IMR-90 (cell line): ENCODE measurements around the gene NSD2. TPM values are rescaled to one million over a fixed set of nuclear protein-coding genes. Genes with fewer than 3 reads are reported as not detected.

Experiments used
- ATAC-seq: fragments of 200-7000 bp; cut with Tn5 transposase; 2 replicates; pipeline ENCODE4 v1.9.1; 2020; ENCODE audit warnings: low read depth, mild to moderate bottlenecking, moderate library complexity
- BruUV-seq: library from RNA; stranded (reverse); fragments of 400-500 nt; replicated peaks from 2 replicates; lab custom pipeline; 2021; lab: Mats Ljungman, UMichigan
- CTCF ChIA-PET: fragments of 300-600 bp; formaldehyde crosslinking; extraction: SDS; loops from one replicate; lab custom pipeline; 2021; ENCODE audit warnings: antibody characterized with exemption; lab: Yijun Ruan, JAX
- POLR2A ChIA-PET: fragments of 300-600 bp; sonication (Branson Sonifier 250); formaldehyde crosslinking; loops from one replicate; lab custom pipeline; 2022; ENCODE audit warnings: antibody characterized with exemption; ENCODE audit not compliant: unreplicated experiment; lab: Charles Lee
- DNase-seq: peaks from one replicate; pipeline ENCODE4 v3.0.0; 2013
- H2AFZ ChIP-seq: replicated peaks from 2 replicates; pipeline ENCODE3; 2013; ENCODE audit warnings: low read length, mild to moderate bottlenecking; ENCODE audit not compliant: poor library complexity
- H2AK5ac ChIP-seq: 2 replicates; pipeline ENCODE4 v1.6.1; 2013; ENCODE audit warnings: low read depth, low read length, inconsistent platforms
- H2AK9ac ChIP-seq: replicated peaks from 2 replicates; pipeline ENCODE3; 2013; ENCODE audit warnings: mild to moderate bottlenecking, low read depth, low read length, moderate library complexity; ENCODE audit not compliant: poor library complexity
- H2BK120ac ChIP-seq: 2 replicates; pipeline ENCODE4 v1.6.1; 2013; ENCODE audit warnings: low read depth, low read length, inconsistent platforms
- H2BK15ac ChIP-seq: 3 replicates; pipeline ENCODE4 v1.6.1; 2013; ENCODE audit warnings: low read depth, low read length, inconsistent platforms
- H2BK20ac ChIP-seq: 2 replicates; pipeline ENCODE4 v1.6.1; 2013; ENCODE audit warnings: low read depth, mild to moderate bottlenecking, inconsistent platforms, low read length, moderate library complexity
- H2BK5ac ChIP-seq: 2 replicates; pipeline ENCODE4 v1.6.1; 2013; ENCODE audit warnings: mild to moderate bottlenecking, low read depth, low read length, inconsistent platforms; ENCODE audit not compliant: poor library complexity, severe bottlenecking
- H3K14ac ChIP-seq: replicated peaks from 2 replicates; pipeline ENCODE4 v1.6.1; 2013; ENCODE audit warnings: low read depth, low read length, inconsistent platforms
- H3K18ac ChIP-seq: 2 replicates; pipeline ENCODE4 v1.6.1; 2013; ENCODE audit warnings: low read depth, low read length, control low read depth
- H3K23ac ChIP-seq: 2 replicates; pipeline ENCODE4 v1.6.1; 2013; ENCODE audit warnings: low read depth, low read length, inconsistent platforms
- H3K27ac ChIP-seq: 2 replicates; pipeline ENCODE4 v1.5.1; 2013; ENCODE audit warnings: mild to moderate bottlenecking, control low read depth, low read length; ENCODE audit not compliant: insufficient read depth
- H3K27me3 ChIP-seq: 2 replicates; pipeline ENCODE4 v1.6.1; 2013; ENCODE audit warnings: low read length; ENCODE audit not compliant: control insufficient read depth, insufficient read depth
- H3K36me3 ChIP-seq: 2 replicates; pipeline ENCODE4 v1.6.1; 2013; ENCODE audit warnings: low read length, mixed read lengths; ENCODE audit not compliant: control insufficient read depth, insufficient read depth
- H3K4ac ChIP-seq: 2 replicates; pipeline ENCODE4 v1.6.1; 2013; ENCODE audit warnings: low read depth, low read length, inconsistent platforms
- H3K4me1 ChIP-seq: 2 replicates; pipeline ENCODE4 v1.6.1; 2013; ENCODE audit warnings: low read length, mixed read lengths; ENCODE audit not compliant: control insufficient read depth, insufficient read depth
- H3K4me2 ChIP-seq: 2 replicates; pipeline ENCODE4 v1.6.1; 2013; ENCODE audit warnings: low read depth, mild to moderate bottlenecking, control low read depth, low read length, moderate library complexity
- H3K4me3 ChIP-seq: 2 replicates; pipeline ENCODE4 v1.5.1; 2013; ENCODE audit warnings: low read depth, mild to moderate bottlenecking, control low read depth, low read length, moderate library complexity; ENCODE audit not compliant: insufficient read depth
- H3K56ac ChIP-seq: 2 replicates; pipeline ENCODE4 v1.6.1; 2013; ENCODE audit warnings: low read length, inconsistent platforms; ENCODE audit not compliant: insufficient read depth; ENCODE audit errors: extremely low read depth
- H3K79me1 ChIP-seq, 2 experiments: 2 replicates each; pipeline ENCODE4 v1.6.1; 2013; ENCODE audit warnings: low read length in 2 of 2, inconsistent platforms in 1 of 2, low read depth in 1 of 2
- H3K9ac ChIP-seq: 2 replicates; pipeline ENCODE4 v1.6.1; 2013; ENCODE audit warnings: low read depth, low read length, control low read depth
- H3K9me1 ChIP-seq: 2 replicates; pipeline ENCODE4 v1.6.1; 2013; ENCODE audit warnings: low read length, inconsistent platforms; ENCODE audit not compliant: insufficient read depth
- H3K9me3 ChIP-seq: 2 replicates; pipeline ENCODE4 v1.6.1; 2013; ENCODE audit warnings: low read length; ENCODE audit not compliant: control insufficient read depth, insufficient read depth
- H4K20me1 ChIP-seq: 2 replicates; pipeline ENCODE4 v1.6.1; 2013; ENCODE audit warnings: low read length, inconsistent platforms; ENCODE audit not compliant: insufficient read depth
- H4K5ac ChIP-seq: 2 replicates; pipeline ENCODE4 v1.6.1; 2013; ENCODE audit warnings: mild to moderate bottlenecking, low read depth, low read length, control low read depth
- H4K8ac ChIP-seq, 2 experiments: 2 replicates each; pipeline ENCODE4 v1.6.1; 2013; ENCODE audit warnings: low read depth in 2 of 2, low read length in 2 of 2, control low read depth in 1 of 2, inconsistent platforms in 1 of 2
- H4K91ac ChIP-seq: 2 replicates; pipeline ENCODE4 v1.6.1; 2013; ENCODE audit warnings: low read depth, low read length, inconsistent platforms; ENCODE audit not compliant: insufficient read depth
- WGBS, 2 experiments: methylation state at CpG; one replicate each; pipeline versions ENCODE4 v1.1.5 to v1.1.7; 2013; ENCODE audit warnings: missing lambda C conversion rate in 2 of 2; ENCODE audit not compliant: insufficient read length in 1 of 2; ENCODE audit errors: extremely low coverage in 2 of 2; 5-methylcytosine and 5-hydroxymethylcytosine counted together
- dilution Hi-C: fragments of 300-500 bp; cut with HindIII; formaldehyde crosslinking; loops from one replicate; pipeline ENCODE4 v1.14.3; 2018; ENCODE audit warnings: low sequenced_read_pairs; ENCODE audit not compliant: unreplicated experiment
- in situ Hi-C: fragments of 300-500 bp; cut with MboI; formaldehyde crosslinking; loops from 3 replicates; pipeline ENCODE4 v1.14.3; 2019; ENCODE audit warnings: low sequenced_read_pairs, inconsistent platforms, mixed read lengths
- intact Hi-C: fragments of 100-400 bp; cut with micrococcal nuclease; formaldehyde crosslinking; loops from 2 replicates; pipeline ENCODE4 v1.10.0; 2022
- polyA plus RNA-seq, 3 experiments: library from polyadenylated mRNA; depleted of rRNA; stranded (reverse); fragments of >200 nt; gene quantifications; 2 replicates each; pipeline ENCODE4 v1.2.3, GENCODE V29; 2012; ENCODE audit warnings: low replicate concordance in 1 of 3
- total RNA-seq: library from RNA; depleted of rRNA; stranded (reverse); fragments of >200 nt; gene quantifications from 2 replicates; pipeline ENCODE4 v1.2.3, GENCODE V29; 2012
- TF ChIP-seq, protein P1 (sequence below): conservative IDR thresholded peaks from 2 replicates; pipeline ENCODE4 v1.5.1; 2012; ENCODE audit warnings: mild to moderate bottlenecking, low read depth, low read length, improper control_type of control experiment

NSD2 gene
- total and polyA plus RNA-seq, 2 of the 4 experiments (the other 2 are of a cell fraction) = 35.9 to 68.1 TPM

DNA sequence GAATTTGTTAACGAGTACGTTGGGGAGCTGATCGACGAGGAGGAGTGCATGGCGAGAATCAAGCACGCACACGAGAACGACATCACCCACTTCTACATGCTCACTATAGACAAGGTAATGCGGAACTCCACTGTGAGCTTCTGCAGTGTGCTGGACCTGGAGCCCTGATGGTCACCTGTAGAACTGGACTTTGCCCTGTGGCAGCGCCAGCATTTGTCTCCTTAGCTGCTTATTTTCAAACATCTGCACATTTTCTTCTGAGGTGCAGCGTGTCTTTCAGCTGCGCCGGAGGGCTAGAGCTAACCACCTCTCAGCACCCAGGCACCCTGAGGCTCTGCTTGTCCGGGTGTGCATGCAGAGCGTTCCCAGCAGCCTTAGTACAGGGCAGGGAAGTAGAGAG is 89.8 kb downstream of the NSD2 start:
- ATAC-seq (no peak), DNase-seq (no peak)
- H2AK5ac ChIP-seq = no peak overlapping the region
- H3K18ac ChIP-seq = no peak overlapping the region
- peaks cover 14% of the 10 kb centered on the region for H3K4me1 ChIP-seq
- no peak overlapping the region for H3K27ac ChIP-seq
- no peak overlapping the region for H2BK20ac ChIP-seq
- ChIA-PET POLR2A (no interaction called here), CTCF (no interaction called here)
- no TSS peak for BruUV-seq
- no peak overlapping the region for H3K4me2 ChIP-seq
- H3K4me3 ChIP-seq = no peak overlapping the region
- no peak overlapping the region for H2BK120ac ChIP-seq
- no peak overlapping the region for H3K9ac ChIP-seq
- H3K27me3 ChIP-seq = no peaks in the 10 kb centered on the region
- H4K5ac ChIP-seq = no peak overlapping the region
- H3K36me3 ChIP-seq = peaks cover 47% of the 10 kb centered on the region
- no peak overlapping the region for H2BK5ac ChIP-seq
- dilution Hi-C loops (no loop called here), in situ Hi-C loops (no loop called here), intact Hi-C loops (no loop called here)
- H3K4ac ChIP-seq = no peak overlapping the region
- H2BK15ac ChIP-seq = no peak overlapping the region
- TF ChIP-seq, protein P1, sequence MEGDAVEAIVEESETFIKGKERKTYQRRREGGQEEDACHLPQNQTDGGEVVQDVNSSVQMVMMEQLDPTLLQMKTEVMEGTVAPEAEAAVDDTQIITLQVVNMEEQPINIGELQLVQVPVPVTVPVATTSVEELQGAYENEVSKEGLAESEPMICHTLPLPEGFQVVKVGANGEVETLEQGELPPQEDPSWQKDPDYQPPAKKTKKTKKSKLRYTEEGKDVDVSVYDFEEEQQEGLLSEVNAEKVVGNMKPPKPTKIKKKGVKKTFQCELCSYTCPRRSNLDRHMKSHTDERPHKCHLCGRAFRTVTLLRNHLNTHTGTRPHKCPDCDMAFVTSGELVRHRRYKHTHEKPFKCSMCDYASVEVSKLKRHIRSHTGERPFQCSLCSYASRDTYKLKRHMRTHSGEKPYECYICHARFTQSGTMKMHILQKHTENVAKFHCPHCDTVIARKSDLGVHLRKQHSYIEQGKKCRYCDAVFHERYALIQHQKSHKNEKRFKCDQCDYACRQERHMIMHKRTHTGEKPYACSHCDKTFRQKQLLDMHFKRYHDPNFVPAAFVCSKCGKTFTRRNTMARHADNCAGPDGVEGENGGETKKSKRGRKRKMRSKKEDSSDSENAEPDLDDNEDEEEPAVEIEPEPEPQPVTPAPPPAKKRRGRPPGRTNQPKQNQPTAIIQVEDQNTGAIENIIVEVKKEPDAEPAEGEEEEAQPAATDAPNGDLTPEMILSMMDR = no peak
- H3K56ac ChIP-seq = no peak overlapping the region
- H3K14ac ChIP-seq = no peak overlapping the region
- peaks cover 13 to 69% of the 10 kb centered on the region in 2 experiments for H3K79me1 ChIP-seq
- no peak overlapping the region for H2AK9ac ChIP-seq
- H3K9me1 ChIP-seq = 0 out of 2 replicates have a peak, but pooled peaks cover 7% of the 10 kb centered on the region
- H3K23ac ChIP-seq = no peak overlapping the region
- 100% methylated on average over 4 of the region's 15 CpGs; no CpG with 5 or more reads in 1 of the 2 experiments for WGBS, 2 experiments
- H3K9me3 ChIP-seq = no peaks in the 10 kb centered on the region
- H2AFZ ChIP-seq = no peak overlapping the region
- peaks cover 3% of the 10 kb centered on the region; the same call in 1 of the 2 replicates for H4K20me1 ChIP-seq
- no peak overlapping the region for H4K8ac ChIP-seq
- H4K91ac ChIP-seq = no peak overlapping the region
